K562 (cell line): Measurements from ENCODE around the gene IDH3G. TPM values are rescaled to one million over a fixed set of nuclear protein-coding genes. Genes with fewer than 3 reads are reported as not detected.

Experiments used
- ARID1B ChIP-seq: fragments of 450-650 bp; IDR thresholded peaks from 2 replicates; pipeline ENCODE4 v1.6.1; 2016; ENCODE audit warnings: antibody characterized with exemption, mild to moderate bottlenecking, inconsistent platforms
- CGGBP1 ChIP-seq: fragments of 250-450 bp; sonication (Bioruptor Pico); IDR thresholded peaks from 2 replicates; pipeline ENCODE4 v1.9.0; 2021; ENCODE audit warnings: mild to moderate bottlenecking
- FIP1L1 ChIP-seq: fragments of 200-400 bp; formaldehyde crosslinking; IDR thresholded peaks from 2 replicates; pipeline ENCODE4 v1.6.1; 2018; ENCODE audit warnings: mild to moderate bottlenecking, low read depth, low read length; ENCODE audit not compliant: poor library complexity, severe bottlenecking
- FOXJ2 ChIP-seq: fragments of 200-800 bp; sonication (Bioruptor generic); IDR thresholded peaks from 2 replicates; pipeline ENCODE4 v1.6.1; 2016; ENCODE audit warnings: missing genetic modification characterization, missing compliant biosample characterization
- KAT7 ChIP-seq: sonication (generic); formaldehyde crosslinking; IDR thresholded peaks from 2 replicates; pipeline ENCODE4 v1.8.0; 2022; ENCODE audit warnings: missing genetic modification reagents, mild to moderate bottlenecking, borderline replicate concordance
- KDM2B ChIP-seq: fragments of 250-450 bp; sonication (Bioruptor Pico); IDR thresholded peaks from 2 replicates; pipeline ENCODE4 v1.8.0; 2021; ENCODE audit warnings: mild to moderate bottlenecking, moderate library complexity
- LARP7 ChIP-seq: fragments of 450-650 bp; IDR thresholded peaks from 2 replicates; pipeline ENCODE4 v1.6.1; 2016
- MYNN ChIP-seq, 2 experiments: sonication (generic); formaldehyde crosslinking in 1 of 2; IDR thresholded peaks; 2 replicates each; pipeline versions ENCODE4 v1.5.0 to v1.6.1; 2016 to 2020; ENCODE audit warnings: antibody characterized with exemption in 1 of 2, missing genetic modification reagents in 1 of 2
- PTRF ChIP-seq: fragments of 450-650 bp; IDR thresholded peaks from 2 replicates; pipeline ENCODE4 v1.6.1; 2016; ENCODE audit warnings: mild to moderate bottlenecking, missing genetic modification characterization, missing compliant biosample characterization
- PURB ChIP-seq: sonication (generic); formaldehyde crosslinking; IDR thresholded peaks from 2 replicates; pipeline ENCODE4 v1.9.0; 2021; ENCODE audit warnings: low read depth, mild to moderate bottlenecking, missing genetic modification reagents
- REST ChIP-seq, 2 experiments: fragments of 450-650 bp; formaldehyde crosslinking in 1 of 2; IDR thresholded peaks; 2 replicates each; pipeline versions ENCODE4 v1.4.0 to v1.6.1; 2014 to 2020; ENCODE audit warnings: mild to moderate bottlenecking in 2 of 2, borderline replicate concordance in 1 of 2, low read depth in 1 of 2
- SREBF1 ChIP-seq: fragments of 150-350 bp; IDR thresholded peaks from 2 replicates; pipeline ENCODE4 v1.6.1; 2014; ENCODE audit warnings: antibody characterized with exemption, low read depth, low read length, borderline replicate concordance
- SRSF3 ChIP-seq: fragments of 200-400 bp; formaldehyde crosslinking; IDR thresholded peaks from 2 replicates; pipeline ENCODE4 v1.6.1; 2016; ENCODE audit warnings: mild to moderate bottlenecking, low read length, moderate library complexity; ENCODE audit not compliant: insufficient read depth
- TARDBP ChIP-seq: fragments of 450-650 bp; IDR thresholded peaks from 2 replicates; pipeline ENCODE4 v1.6.1; 2016
- U2AF1 ChIP-seq: fragments of 200-400 bp; formaldehyde crosslinking; optimal IDR thresholded peaks from 2 replicates; pipeline ENCODE3; 2017; ENCODE audit warnings: mild to moderate bottlenecking, low read depth, low read length, moderate library complexity
- ZNF384 ChIP-seq: IDR thresholded peaks from 2 replicates; pipeline ENCODE4 v1.6.1; 2012; ENCODE audit warnings: low read depth, low read length, improper control_type of control experiment
- ZNF395 ChIP-seq: fragments of 200-800 bp; sonication (Bioruptor generic); IDR thresholded peaks from 2 replicates; pipeline ENCODE4 v1.6.1; 2017; ENCODE audit warnings: missing genetic modification characterization, missing compliant biosample characterization
- ZNF696 ChIP-seq: fragments of 250-450 bp; sonication (Bioruptor Pico); conservative IDR thresholded peaks from 2 replicates; pipeline ENCODE4 v1.4.0; 2020; ENCODE audit warnings: mild to moderate bottlenecking, moderate library complexity
- polyA plus RNA-seq, 8 experiments: library from polyadenylated mRNA; depleted of rRNA in 4 of 8; stranded (reverse) in 5 of 8; unstranded in 3 of 8; fragments of >200 nt; fragmentation: Nextera tagmentation in 2 of 8; fragmentation: Illumina TruSeq in 1 of 8; extraction: Ambion mirVana in 2 of 8; extraction: Trizol in 1 of 8; gene quantifications; 2 replicates each; pipeline versions ENCODE4 v1.2.1 to v1.2.3, GENCODE V29; 2011 to 2014; ENCODE audit warnings: inconsistent platforms in 1 of 8, missing spikeins in 1 of 8
- total RNA-seq, 7 experiments: library from RNA; depleted of rRNA in 6 of 7; stranded (reverse); fragments of >200 nt in 6 of 7; fragmentation: Illumina TruSeq in 2 of 7; extraction: Trizol in 2 of 7; gene quantifications; 2 replicates each; pipeline versions ENCODE4 v1.2.1 to v1.2.3, GENCODE V29; 2011 to 2021; ENCODE audit warnings: low replicate concordance in 1 of 7

IDH3G gene
- total and polyA plus RNA-seq, 9 of the 15 experiments (the other 6 are each of a cell fraction or from before 2014, with no cell fraction given) = 24.3 to 72.5 (median 37.9) TPM

- no peak; the same call in 1 of the 2 replicates for TF ChIP-seq REST (IDR thresholded peaks at IDR 0.05; ENCODE audit: borderline replicate concordance)
- TF ChIP-seq REST (CRISPR knock-in tag; IDR thresholded peaks at IDR 0.05; ENCODE audit: low read depth) = no peak
- TF ChIP-seq TARDBP = no peak
- peak; percentile 76; the same call in 1 of the 2 replicates for TF ChIP-seq MYNN (IDR thresholded peaks at IDR 0.05)
- no peak for TF ChIP-seq MYNN (CRISPR knock-in tag; IDR thresholded peaks at IDR 0.05)
- TF ChIP-seq ZNF395 (CRISPR knock-in tag) = peak; percentile 77; the same call in 1 of the 2 replicates
- TF ChIP-seq SRSF3 = no peak
- TF ChIP-seq SREBF1 = no peak
- TF ChIP-seq FOXJ2 (tag) = peak; percentile 54; the same call in 1 of the 2 replicates
- TF ChIP-seq FIP1L1 = peak; percentile 50
- no peak for TF ChIP-seq KDM2B (CRISPR knock-in tag)
- no peak for TF ChIP-seq KAT7 (CRISPR knock-in tag)
- no peak for TF ChIP-seq PURB (CRISPR knock-in tag)
- no peak for TF ChIP-seq PTRF (tag)
- TF ChIP-seq LARP7 = no peak
- TF ChIP-seq ZNF696 (CRISPR knock-in tag) = no peak
- TF ChIP-seq ARID1B = peak; percentile 95
- TF ChIP-seq CGGBP1 (CRISPR knock-in tag) = no peak
- TF ChIP-seq ZNF384 = no peak
- TF ChIP-seq U2AF1 = no peak
Observed at GRCh38 chrX:153765138-153766079, 28.8 kb downstream of the IDH3G start (continued).
